Measurements from ENCODE around the gene EPS8.

DNA sequence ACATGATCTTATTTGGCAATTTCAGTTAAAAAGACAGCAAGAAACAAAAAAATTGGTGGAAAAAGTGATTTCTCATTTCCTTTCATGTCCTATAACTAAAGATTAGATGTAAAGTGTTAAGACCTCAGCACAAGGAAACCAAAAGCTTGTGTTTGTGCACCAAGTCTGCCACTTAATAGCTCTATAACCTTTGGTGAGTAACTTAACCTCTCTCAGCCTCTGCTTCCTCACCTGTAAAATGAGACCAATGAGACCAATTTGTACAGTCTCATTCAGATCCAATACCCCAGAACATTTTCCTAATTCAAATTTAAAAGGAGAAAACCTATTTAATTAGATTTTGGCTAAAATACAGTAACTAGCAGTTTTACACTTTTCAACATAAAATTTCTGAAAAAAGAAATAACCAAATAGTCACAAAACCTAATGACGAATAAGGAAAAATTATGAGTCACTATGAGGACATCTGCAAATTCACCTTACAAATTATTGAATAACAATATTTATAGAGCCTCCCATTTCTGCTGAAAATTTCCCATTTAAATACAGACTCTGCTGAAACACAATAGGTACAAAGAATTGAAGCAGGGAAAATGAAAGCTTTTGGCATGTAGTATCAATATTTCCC is 71.1 kb downstream of the EPS8 start:
- TF ChIP-seq, protein P1, sequence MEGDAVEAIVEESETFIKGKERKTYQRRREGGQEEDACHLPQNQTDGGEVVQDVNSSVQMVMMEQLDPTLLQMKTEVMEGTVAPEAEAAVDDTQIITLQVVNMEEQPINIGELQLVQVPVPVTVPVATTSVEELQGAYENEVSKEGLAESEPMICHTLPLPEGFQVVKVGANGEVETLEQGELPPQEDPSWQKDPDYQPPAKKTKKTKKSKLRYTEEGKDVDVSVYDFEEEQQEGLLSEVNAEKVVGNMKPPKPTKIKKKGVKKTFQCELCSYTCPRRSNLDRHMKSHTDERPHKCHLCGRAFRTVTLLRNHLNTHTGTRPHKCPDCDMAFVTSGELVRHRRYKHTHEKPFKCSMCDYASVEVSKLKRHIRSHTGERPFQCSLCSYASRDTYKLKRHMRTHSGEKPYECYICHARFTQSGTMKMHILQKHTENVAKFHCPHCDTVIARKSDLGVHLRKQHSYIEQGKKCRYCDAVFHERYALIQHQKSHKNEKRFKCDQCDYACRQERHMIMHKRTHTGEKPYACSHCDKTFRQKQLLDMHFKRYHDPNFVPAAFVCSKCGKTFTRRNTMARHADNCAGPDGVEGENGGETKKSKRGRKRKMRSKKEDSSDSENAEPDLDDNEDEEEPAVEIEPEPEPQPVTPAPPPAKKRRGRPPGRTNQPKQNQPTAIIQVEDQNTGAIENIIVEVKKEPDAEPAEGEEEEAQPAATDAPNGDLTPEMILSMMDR (IDR thresholded peaks at IDR 0.05) = no peak
- TF ChIP-seq EZH2 (IDR thresholded peaks at IDR 0.05; ENCODE audit: borderline replicate concordance, insufficient read depth, low read depth, low read length, poor library complexity, severe bottlenecking) = no peak
